B cell (primary cell): ENCODE results near the gene FAM53A.

Experiments used
- CTCF ChIP-seq: fragments of 200-600 bp; IDR thresholded peaks from one replicate; pipeline ENCODE4 v1.8.0; 2022; ENCODE audit warnings: antibody characterized with exemption, mild to moderate bottlenecking
- EZH2 ChIP-seq: IDR thresholded peaks from 2 replicates; pipeline ENCODE4 v1.6.1; 2012; ENCODE audit warnings: borderline replicate concordance, low read depth, mild to moderate bottlenecking, moderate library complexity, low read length; ENCODE audit not compliant: insufficient read depth, poor library complexity, severe bottlenecking

- TF ChIP-seq EZH2 = no peak
- TF ChIP-seq CTCF = no peak
Observed at GRCh38 chr4:1593881-1594345, 90.2 kb downstream of the FAM53A start.
